ENCODE data around the gene C15orf62.

The C15orf62 gene

DNA sequence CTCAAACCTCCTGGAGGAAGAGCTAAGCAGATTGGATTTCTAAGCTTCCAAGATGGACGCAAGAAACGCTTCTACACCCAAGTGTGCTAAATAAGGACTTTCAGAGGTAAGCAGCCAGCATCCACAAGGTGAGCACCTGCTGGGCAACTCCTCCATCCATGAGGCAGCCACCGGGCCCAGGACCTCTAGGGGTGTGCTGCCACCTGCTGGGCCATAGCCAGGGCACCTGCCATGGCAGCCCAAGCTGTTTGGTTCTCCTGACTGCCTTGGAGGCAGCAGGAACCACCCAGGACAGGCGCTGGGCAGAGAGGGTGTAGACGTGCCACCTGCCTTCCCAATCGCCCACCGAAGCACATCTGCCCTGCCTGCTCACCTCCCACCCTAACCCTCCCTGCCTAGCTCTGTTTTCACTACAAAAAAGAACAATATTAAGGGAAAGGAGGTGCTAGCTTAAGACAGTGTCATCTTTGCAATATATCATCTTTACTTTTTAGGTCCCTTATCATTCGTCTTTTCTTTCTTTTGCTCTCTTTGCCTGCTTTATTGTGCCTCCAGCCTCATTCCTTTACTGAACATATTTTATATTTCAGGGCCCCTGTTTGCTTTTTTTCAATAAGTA is 12.9 kb downstream of the C15orf62 start:
- peak; percentile 53 to 63 for DNase-seq (ENCODE audit: low read depth in 2 of 2)

DNA sequence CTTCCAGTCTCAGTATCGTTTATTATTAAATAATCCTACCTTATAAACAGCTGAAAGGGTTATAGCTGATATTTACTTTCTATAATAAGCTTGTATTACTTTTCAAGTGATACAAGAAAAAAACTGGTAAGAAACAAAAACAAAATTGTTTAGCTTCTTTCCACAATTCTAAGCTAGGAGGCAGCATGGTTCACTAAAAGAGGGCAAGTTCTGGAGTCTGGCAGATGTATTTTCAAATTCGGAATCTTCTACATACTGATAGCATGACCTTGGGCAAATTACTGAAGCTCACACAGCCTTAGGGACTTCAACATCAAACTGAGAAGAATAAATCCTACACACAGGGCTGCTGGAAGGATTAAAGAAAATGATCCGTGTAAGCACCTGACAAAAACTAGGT is 15.4 kb downstream of the C15orf62 start:
- no peak for DNase-seq (ENCODE audit: low read depth in 2 of 2)

DNA sequence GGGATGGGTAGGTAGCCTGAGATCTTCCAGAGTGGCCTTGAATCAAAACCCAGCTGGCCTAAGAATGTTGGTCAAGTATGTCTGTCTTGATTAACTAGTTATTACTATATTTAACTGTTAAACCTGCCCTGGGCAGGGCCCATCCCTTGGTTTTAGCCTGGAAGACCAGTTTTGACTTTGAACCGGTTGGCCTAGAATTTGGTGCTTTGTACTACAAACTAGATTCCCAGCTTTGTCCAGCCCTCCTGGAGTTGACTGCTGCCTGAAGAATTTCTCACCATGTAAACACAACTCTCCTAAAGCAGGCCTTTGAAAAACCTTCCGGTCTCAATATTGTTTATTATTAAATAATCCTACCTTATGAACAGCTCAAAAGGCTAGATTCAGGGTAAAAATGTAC is 16.0 kb downstream of the C15orf62 start:
- DNase-seq (ENCODE audit: low read depth in 2 of 2): no peak

DNA sequence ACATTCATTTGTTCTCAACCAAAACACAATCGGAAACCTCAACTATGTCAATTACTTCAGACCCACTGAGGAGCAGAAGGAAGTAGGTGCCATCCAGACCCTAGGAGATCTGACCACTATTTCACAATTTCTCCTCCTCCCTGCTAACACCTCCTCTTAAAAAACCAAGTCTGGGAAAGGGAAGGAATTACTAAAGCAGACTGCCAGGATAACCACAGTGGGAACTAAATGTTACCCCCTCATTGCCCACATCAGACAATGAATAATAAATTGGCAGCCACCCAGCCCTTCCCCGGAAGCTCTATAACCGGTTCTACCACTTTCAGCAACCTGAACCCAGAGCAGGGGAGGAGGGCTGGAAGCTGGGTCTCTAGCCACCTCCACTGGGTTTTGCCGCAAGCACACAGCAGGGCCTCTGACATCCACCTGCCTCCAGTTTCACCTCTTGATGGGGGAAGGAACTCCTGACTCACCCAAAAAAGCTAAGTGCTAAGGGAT is 17.6 kb downstream of the C15orf62 start:
- peak; percentile 67 to 71 for DNase-seq (ENCODE audit: low read depth in 2 of 2)

DNA sequence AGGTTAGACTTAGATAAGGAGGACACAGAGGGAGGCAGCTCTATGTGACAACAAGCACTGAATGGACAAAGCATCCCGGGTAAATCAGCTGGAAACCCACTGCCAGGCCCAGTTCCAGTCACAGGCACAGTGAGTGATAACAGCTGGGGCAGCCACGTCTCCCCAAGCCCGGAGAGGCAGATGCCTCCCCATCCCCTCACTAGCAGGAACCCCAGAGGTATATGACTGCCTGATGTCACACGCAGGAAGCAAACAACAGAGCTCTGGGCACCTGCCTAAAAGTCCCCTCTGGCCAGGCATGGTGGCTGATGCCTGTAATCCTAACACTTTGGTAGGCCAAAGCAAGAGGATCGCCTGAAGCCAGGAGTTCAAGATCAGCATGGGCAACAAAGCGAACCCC is 18.2 kb downstream of the C15orf62 start:
- no peak for DNase-seq (ENCODE audit: low read depth in 2 of 2)

DNA sequence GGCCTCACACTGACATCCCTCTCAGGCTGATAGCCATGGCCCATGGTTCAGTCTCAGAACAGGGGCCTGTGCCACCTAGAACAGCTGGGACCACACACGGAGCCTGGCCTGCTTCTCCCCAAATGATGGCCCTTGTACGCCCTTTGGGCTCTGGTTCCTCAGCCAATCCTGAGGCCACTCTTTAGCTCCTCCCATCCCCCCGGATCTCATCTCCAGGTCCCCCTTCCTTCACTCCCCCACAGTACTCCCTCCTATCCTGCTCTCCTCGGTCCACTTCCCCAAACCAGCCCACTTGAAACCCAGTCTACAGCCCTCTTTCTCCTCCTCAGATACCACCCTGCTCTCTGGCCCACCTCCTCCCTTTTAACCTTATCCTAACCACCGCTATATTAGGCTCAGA is 19.3 kb downstream of the C15orf62 start:
- DNase-seq (ENCODE audit: low read depth in 2 of 2): no peak

DNA sequence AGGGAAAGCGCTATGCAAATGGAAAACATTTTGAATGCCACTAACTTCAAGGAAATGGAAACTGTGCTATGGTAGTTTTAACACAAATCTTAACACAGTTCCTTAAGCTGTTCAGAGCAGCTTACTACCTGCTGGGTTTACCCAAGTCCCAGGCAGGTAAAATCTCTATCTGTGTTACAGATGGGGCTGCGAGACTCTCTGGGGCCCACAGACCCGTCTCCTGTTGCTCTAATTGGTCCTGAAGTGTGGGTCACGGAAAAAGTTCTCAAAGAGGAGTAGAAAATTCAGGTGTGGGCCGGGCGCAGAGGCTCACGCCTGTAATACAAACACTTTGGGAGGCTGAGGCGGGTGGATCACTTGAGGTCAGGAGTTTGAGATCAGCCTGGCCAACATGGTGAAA is 20.2 kb downstream of the C15orf62 start:
- DNase-seq (ENCODE audit: low read depth in 2 of 2): no peak

DNA sequence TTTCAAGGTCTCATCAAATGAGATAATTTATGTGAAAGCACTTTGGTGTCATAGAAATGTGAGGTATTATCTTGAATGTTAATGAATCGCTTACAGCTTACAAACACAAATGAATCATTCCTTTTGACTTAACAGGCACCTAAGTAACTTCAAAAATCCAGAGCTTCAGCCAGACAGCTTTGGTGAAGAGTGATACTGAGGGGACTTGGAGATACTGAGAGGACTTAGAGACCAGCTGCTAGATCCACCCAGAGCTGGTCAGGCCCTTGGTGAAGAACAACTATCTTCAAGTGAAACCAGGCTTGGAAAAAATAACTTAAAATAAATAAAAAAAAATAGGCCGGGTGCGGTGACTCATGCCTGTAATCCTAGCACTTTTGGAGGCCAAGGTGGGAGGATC is 20.9 kb downstream of the C15orf62 start:
- no peak for DNase-seq (ENCODE audit: low read depth in 2 of 2)

DNA sequence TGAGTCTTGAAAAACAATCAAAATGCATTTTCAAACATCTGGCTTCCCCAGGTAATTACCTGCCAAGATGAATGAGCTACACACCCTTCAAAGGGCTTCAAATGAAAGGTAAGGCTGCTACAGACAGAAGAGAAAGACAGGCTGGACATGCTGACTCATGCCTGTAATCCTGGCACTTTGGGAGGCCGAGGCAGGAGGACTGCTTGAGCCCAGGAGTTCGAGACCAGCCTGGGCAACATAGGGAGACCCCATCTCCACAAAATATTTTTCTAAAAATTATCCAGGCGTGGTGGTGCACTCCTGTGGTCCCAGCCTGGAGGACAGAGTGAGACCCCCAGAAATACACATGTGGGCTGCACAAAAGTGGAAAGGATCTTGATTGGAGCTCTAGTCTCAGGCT is 22.6 kb downstream of the C15orf62 start:
- no peak for DNase-seq (ENCODE audit: low read depth in 2 of 2)

DNA sequence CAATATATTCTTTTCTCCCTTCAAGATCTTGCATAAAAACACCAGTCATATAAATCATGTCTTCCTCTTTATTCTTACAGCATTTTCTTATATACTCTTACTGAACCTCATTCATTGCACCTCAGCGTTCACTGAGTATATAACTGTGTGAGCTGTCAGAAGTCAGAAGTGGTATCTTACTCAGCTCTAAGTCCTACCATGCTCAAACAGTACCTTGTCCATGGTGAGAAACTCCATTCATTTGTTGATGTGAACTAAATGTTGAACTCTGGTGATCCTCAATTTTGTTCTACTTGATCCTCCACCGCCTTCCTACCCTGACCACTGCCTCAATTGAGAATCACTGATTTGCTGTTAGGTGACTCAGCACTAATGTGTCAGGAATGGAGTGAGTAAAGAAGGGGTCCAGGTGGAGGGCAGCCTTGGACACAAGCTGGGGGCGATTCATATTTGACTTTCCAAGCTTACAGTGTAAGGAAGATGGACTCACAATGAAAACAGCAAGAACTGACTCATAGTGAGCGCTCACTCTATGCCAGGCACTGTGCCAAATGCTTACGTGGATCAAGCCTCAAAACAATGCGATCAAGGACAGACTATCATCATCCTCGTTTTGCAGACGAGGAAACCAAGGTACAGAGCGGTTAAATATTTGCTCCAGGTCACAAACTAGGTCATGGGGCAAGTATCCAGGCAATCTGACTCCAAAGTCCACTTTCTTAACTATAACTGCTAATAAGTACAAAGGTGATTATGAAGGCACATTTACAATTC is 23.6 kb downstream of the C15orf62 start:
- no peak for DNase-seq (ENCODE audit: low read depth in 2 of 2)

DNA sequence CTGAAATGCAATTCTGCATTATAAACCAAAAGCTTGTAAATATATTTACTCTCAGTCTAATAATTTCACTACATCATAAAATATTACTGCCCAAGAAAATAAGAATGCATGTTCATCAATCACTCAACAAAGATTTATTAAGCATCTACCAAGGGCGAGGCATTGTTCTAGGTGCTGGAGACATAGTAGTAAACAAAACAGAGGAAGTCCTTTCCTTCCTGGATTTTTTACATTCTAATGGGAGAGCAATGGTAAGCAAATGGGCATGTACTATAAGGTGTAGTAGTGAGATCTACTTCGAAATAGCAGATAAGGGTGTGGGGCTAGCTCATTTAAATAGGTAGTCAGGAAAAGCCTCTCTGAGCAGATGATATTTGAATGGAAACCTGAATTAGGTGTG is 26.3 kb downstream of the C15orf62 start:
- no peak for DNase-seq (ENCODE audit: low read depth in 2 of 2)

DNA sequence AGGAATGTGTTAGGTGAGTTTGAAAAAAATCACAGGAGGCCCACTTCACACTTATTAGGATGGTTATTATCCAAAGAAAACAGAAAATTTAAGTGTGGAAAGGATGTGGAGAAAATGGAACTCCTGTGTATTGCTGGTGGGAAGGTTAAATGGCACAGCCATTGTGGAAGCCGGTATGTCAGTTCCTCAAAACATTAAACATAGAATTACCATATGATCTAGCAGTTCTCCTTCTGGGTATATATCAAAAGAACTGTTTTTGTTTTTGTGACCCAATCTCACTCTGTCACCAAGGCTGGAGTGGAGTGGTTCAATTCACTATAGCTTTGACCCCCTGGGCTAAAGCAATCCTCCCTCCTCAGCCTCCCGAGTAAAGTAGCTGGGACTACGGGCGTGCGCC is 26.7 kb downstream of the C15orf62 start:
- no peak for DNase-seq (ENCODE audit: low read depth in 2 of 2)

DNA sequence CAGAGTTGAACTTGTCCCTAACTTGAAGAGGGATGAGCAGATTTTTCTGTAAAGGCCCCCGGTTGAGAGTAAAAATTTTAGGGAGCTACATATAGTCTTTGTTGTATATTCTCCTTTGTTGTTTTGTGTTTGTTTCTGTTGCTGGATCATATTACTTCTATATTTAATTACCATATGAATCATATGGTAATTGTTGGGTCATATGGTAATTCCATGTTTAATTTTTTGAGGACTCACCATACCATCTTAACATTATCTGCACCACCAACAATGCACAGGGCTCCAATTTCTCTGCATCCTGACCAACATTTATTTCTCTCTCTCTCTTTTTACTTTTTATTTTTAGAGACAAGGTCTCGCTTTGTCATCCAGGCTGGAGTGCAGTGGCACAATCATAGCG is 29.7 kb downstream of the C15orf62 start:
- DNase-seq (ENCODE audit: low read depth in 2 of 2): no peak

DNA sequence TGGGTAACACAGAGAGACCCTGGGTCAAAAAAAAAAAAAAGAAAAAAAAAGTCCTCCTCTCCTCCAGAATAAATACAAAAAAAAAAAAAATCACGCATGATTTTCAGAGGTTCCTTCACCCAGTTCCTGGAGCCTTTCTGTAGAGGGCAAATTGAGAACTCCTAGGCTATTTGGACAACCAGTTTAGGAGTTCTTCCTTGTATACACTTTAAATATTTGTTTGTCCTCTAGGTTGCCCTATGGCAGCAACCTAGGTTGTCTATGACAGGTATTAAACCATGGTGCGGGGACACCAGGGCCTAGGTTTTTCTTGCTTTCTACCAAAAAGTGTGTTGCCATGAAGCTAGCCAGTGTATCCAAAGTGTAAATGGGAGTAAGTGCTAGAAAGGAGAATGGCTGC is 33.3 kb downstream of the C15orf62 start:
- no peak for DNase-seq (ENCODE audit: low read depth in 2 of 2)

DNA sequence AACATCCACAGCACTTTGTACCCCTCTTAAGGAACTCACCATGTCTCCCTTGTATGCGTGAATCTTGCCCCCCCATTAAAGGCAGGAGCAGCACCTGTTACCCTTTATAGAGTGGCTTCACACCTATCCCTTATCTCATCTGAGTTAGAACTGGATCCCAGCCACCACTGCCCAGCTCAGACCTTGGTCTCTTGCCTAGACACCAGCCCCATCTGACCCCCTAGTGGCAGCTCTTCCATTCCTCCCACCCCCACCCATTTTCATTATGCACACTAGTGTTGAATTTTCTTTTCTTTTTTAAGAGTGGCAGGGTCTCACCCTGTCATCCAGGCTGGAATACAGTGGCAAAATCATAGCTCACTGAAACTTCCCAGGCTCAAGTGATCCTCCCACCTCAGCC is 33.9 kb downstream of the C15orf62 start:
- no peak for DNase-seq (ENCODE audit: low read depth in 2 of 2)

DNA sequence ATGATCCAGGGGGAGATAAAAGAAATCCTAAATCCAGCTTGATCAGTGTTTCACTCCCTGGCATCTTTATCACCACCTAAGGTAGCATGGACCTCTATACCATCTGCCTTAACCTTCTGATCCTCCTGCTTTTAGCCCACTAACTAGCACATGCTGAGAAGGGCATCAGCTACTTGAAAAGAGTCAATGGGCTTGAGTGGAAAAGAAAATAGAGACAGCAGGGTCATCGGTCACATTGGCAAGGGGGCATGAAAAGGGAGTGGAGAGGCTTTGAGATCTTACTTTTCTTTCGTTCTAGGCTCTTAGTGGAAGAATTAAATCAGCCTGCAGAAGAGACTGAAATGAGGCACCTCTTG is 36.9 kb downstream of the C15orf62 start:
- no peak for DNase-seq (ENCODE audit: low read depth in 2 of 2)

DNA sequence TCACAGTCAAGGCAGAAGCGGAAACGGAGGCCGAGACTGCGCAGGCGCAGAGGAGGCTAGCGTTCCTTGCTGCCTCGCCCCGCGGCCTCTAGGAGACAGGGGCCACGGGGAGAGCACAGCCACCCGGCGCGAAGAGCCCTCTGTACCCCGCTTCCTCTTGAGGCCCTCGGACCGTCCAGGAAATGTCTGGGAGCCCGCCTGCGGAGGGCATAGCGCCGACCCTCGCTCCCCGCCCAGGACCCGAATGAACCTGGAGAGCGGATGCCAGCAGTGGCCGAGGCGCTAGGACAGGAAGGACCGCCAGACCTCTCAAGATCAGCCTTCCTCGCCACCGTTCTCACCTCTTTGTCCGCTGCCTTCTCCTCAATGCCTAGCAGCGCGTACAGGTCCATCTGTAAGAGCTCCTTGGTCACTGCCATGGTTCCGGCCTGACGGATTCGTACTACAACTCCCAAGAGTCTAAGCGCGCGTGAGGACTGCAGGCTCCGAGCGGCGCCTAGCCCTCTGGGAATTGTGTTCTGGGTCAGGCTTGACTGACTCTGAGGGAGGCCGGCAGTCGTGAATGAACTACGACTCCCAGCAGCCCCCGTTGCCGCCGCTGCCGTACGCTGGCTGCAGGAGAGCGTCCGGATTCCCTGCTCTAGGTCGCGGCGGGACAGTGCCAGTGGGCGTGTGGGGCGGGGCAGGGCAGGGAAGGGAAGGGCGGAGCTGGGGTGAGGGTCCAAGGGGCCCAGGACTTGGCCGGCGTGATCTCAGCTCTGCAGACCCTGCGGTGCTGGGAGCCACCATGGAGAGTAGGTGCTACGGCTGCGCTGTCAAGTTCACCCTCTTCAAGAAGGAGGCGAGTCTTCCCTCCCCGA is 37.5 kb downstream of the C15orf62 start, which contains the start of the genes DNAJC17 and ZFYVE19:
DNAJC17 (minus strand) TSS at position 446 of the 860 bp plus-strand sequence; CDS start at position 419, 27 bp downstream.
ZFYVE19 (plus strand) TSS at position 62 of the 860 bp plus-strand sequence; CDS start at position 563, 501 bp downstream.
- DNase-seq (ENCODE audit: low read depth in 2 of 2): peak; percentile 90 to 93

DNA sequence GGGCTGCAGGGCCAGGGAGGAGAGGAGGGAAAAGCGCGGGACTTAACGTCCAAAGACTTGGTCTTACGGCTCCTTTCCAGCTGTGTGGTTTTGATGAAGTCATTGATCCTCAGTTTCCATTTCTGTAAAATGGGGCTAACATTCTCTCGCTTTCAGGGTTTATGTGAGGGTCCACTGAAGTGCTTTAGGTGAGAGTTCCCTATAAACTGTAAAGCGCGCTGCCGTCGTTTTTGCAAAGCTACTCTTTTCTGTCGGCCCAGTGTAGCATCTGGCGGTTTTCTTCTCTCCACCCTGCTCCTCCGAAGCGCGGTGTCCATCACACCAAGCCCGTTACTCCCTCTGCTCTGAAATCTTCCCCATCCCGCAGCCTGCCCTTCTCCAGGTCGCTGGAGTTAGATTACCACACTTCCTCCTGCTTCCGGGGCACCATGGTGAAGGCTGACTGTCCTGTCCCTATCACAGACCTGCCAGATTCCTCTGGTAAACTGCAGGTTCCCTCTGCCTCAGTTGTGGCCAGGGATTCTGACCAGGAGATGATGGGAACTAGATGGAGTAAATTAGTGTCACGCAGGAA is 38.2 kb downstream of the C15orf62 start:
- no peak for DNase-seq (ENCODE audit: low read depth in 2 of 2)

DNA sequence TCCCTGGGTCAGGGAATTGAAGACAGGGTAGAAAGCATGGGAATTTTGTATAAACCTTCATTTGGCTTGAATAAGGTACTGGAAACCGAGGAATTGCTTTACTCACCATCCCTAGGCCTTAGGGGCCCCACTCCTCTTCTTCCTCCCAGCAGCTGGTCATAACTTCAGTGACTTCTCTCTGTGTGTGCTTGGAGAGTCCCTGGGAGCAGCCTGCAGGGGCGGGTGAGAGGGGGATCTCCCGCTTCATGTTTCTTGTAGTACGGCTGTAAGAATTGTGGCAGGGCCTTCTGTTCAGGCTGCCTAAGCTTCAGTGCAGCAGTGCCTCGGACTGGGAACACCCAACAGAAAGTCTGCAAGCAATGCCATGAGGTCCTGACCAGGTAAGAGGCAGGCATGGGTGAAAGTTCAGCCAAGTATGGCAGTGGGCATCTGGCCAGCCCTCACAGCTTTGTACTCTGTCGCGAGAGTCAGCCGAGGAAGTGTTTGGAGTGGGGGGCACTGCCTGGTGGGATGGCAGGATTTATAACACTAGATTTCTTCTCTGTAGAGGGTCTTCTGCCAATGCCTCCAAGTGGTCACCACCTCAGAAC is 39.2 kb downstream of the C15orf62 start:
- no peak for DNase-seq (ENCODE audit: low read depth in 2 of 2)

DNA sequence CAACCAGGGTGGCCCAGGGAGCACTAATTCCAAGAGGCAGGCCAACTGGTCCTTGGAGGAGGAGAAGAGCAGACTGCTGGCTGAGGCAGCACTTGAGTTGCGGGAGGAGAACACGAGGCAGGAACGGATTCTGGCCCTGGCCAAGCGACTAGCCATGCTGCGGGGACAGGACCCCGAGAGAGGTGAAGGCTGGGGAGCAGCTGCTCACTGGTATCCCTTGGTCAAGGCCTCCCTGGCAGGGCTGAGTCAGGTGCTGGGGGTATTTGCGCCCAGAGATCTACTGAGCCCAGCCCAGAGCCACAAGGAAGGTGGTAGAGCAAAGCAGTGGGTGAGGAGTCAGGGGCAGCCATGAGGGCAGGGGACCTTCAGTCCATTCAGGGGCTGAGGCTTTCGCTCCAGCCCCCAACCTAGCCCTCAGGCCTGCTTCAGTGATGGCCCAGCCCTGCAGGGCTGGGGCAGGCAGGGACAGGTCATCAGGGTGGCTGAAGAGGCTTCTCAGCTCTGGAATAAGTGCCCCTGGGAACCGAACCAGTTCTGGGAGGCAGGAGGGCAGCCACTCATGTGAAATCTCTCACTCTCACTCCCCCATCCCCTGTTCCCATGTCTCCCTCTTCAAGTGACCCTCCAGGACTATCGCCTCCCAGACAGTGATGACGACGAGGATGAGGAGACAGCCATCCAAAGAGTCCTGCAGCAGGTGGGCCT is 43.1 kb downstream of the C15orf62 start:
- DNase-seq (ENCODE audit: low read depth in 2 of 2): no peak

All from stimulated activated CD8-positive, alpha-beta memory T cell treated with anti-CD3 and anti-CD28 coated beads, Interleukin-7, amount 100 ng/mL, for 4 hours (primary cell).